Heart left ventricle (tissue), 16 donors: ENCODE data around the gene PTPN1. TPM values are rescaled to one million over a fixed set of nuclear protein-coding genes. Genes with fewer than 3 reads are reported as not detected.
A peak's percentile ranks its signal among the peaks of the same experiment; 100 is the strongest.

Experiments used
- ATAC-seq, 4 donors: fragments of 200-7000 bp; cut with Tn5 transposase; one replicate each; pipeline ENCODE4 v1.9.1; 2020 to 2022; ENCODE audit warnings: moderate library complexity in 4 of 4, mild to moderate bottlenecking in 3 of 4, moderate number of reproducible peaks in 1 of 4
- DNase-seq, 5 donors: peaks; one replicate each; pipeline ENCODE4 v3.0.0-alpha.2; 2020
- H3K27ac ChIP-seq, 12 donors: fragments of 200-600 bp; sonication (generic) in 4 of 12; one replicate each; pipeline versions ENCODE4 v1.5.0 to v1.8.0; 2016 to 2022; ENCODE audit warnings: mild to moderate bottlenecking in 2 of 12
- H3K27me3 ChIP-seq, 9 donors: fragments of 200-600 bp; sonication (generic) in 2 of 9; one replicate each; pipeline versions ENCODE4 v1.5.1 to v1.8.0; 2016 to 2022; ENCODE audit warnings: mild to moderate bottlenecking in 3 of 9
- H3K36me3 ChIP-seq, 9 donors: fragments of 200-600 bp; sonication (generic) in 2 of 9; one replicate each; pipeline versions ENCODE4 v1.5.0 to v1.8.0; 2018 to 2022; ENCODE audit warnings: mild to moderate bottlenecking in 2 of 9
- H3K4me1 ChIP-seq, 12 donors: fragments of 200-600 bp; sonication (generic) in 4 of 12; one replicate each; pipeline versions ENCODE4 v1.5.0 to v1.8.0; 2016 to 2022; ENCODE audit warnings: mild to moderate bottlenecking in 3 of 12
- H3K4me3 ChIP-seq, 12 donors: fragments of 200-600 bp; sonication (generic) in 4 of 12; one replicate each; pipeline versions ENCODE4 v1.5.0 to v1.8.0; 2017 to 2022; ENCODE audit warnings: mild to moderate bottlenecking in 9 of 12, moderate library complexity in 4 of 12
- H3K9me3 ChIP-seq, 12 donors: fragments of 200-600 bp; sonication (generic) in 4 of 12; one replicate each; pipeline versions ENCODE4 v1.5.0 to v1.8.0; 2016 to 2022; ENCODE audit warnings: mild to moderate bottlenecking in 1 of 12
- CTCF ChIP-seq, 12 donors: fragments of 200-600 bp; sonication (generic) in 4 of 12; IDR thresholded peaks; one replicate each; pipeline versions ENCODE4 v1.5.0 to v1.8.0; 2018 to 2022; ENCODE audit warnings: antibody characterized with exemption in 12 of 12, mild to moderate bottlenecking in 5 of 12
- POLR2A ChIP-seq, 2 donors: fragments of 450-650 bp; IDR thresholded peaks; one replicate each; pipeline ENCODE4 v1.6.1; 2017; ENCODE audit warnings: antibody characterized with exemption in 2 of 2, mild to moderate bottlenecking in 2 of 2, moderate library complexity in 2 of 2
- WGBS, 4 donors: extraction: QIAGEN DNeasy Blood & Tissue Kit in 2 of 4; methylation state at CpG; one replicate each; pipeline versions ENCODE4 v1.1.5 to v1.1.7; 2013 to 2018; 5-methylcytosine and 5-hydroxymethylcytosine counted together
- intact Hi-C, 10 donors: fragments of 100-400 bp; cut with DNase I; formaldehyde crosslinking; loops; one replicate each; pipeline versions ENCODE4 v1.11.1 to v1.14.2; 2022
- microRNA counts, 2 donors: library from miRNA; unstranded; fragments of <30 nt; microRNA quantifications; one replicate each; lab custom pipeline; 2016
- microRNA-seq, 4 donors: library from miRNA; unstranded; fragments of <30 nt; microRNA quantifications; one replicate each; pipeline versions ENCODE4 to v1.2.0, GENCODE V29; 2017 to 2020
- polyA plus RNA-seq, 2 donors: library from polyadenylated mRNA; stranded (reverse); fragments of 200-250 nt; gene quantifications; one replicate each; pipeline ENCODE4 v1.2.3, GENCODE V29; 2013
- total RNA-seq, 9 donors: library from RNA; depleted of rRNA in 2 of 9; stranded (reverse); fragments of >200 nt in 2 of 9; fragmentation: NEBNext Ultra II Directional in 3 of 9; extraction: Animal tissue kit (Norgen Biotek cat#: 25700) in 3 of 9; gene quantifications; one replicate each; pipeline versions ENCODE4 v1.1.0 to v1.2.4, GENCODE V29; 2016 to 2023
- donor health status: ischemic (EF 13 %, LVEDD 7.1; RV severe dilation, severe dysfunction).
- donor health status: healthy with polysubstance abuse.
- donor health status: DM: no; HTN: yes; CAD: no.
- donor health status: DM: no; HTN: no; CAD: no.
- donor health status: ischemic (EF 25% LVEDD 6.9; RV normal size, moderate dysfunction).
- donor health status: ischemic (EF 25% LVEDD 5.7; RV mildly dilated, moderate dysfunction).
- donor health status: healthy.
- donor health status: DM: yes; HTN: yes; CAD: no.
- donor health status: ischemic (EF 35%, LVEDD 5.7; RV mildly dilated, moderate dysfunction).
- donor health status: nonischemic (EF 11% LVEDD 7.7; RV severe dilation, severe dysfunction).
- donor health status: DM: yes; HTN: yes; CAD: no.
- donor health status: PGD.
- donor health status: ischemic (EF 29% LVEDD 5.4; RV normal size, mild dysfunction).
- donor health status: nonischemic (EF 23%, LVEDD 6.1; RV moderate dilation, normal function).

PTPN1 gene
- total and polyA plus RNA-seq, 11 donors: 18.5 to 93.8 (median 32.0) TPM

GRCh38 chr20:50633361-50633760 lies 123.2 kb downstream of the PTPN1 start:
- no peak for ATAC-seq
- H3K27me3 ChIP-seq: no peaks in the 10 kb centered on the region
- intact Hi-C loops: loop anchor here in 1 of 10 donors (10.0 kb wide), 1 partner anchor 111 kb away; no protein-coding TSS in a partner anchor

GRCh38 chr20:50634191-50634590 lies 124.0 kb downstream of the PTPN1 start:
- peaks cover 0 to 34% (median 16%) of the 10 kb centered on the region in 12 donors for H3K4me1 ChIP-seq
- no peak for TF ChIP-seq POLR2A (IDR thresholded peaks at IDR 0.05)
- no peak for TF ChIP-seq CTCF (IDR thresholded peaks at IDR 0.05)
- no peak for ATAC-seq

More at GRCh38 chr20:50633361-50633760, 123.2 kb downstream of the PTPN1 start:
- no peak for DNase-seq
- peaks cover 0 to 32% (median 16%) of the 10 kb centered on the region in 12 donors for H3K4me1 ChIP-seq
- H3K9me3 ChIP-seq: no peaks in the 10 kb centered on the region
- H3K36me3 ChIP-seq: no peaks in the 10 kb centered on the region
- H3K27ac ChIP-seq: peak overlapping the region in 1 of 12 donors; percentile 9
- H3K4me3 ChIP-seq: no peak overlapping the region
- TF ChIP-seq POLR2A (IDR thresholded peaks at IDR 0.05): no peak
- TF ChIP-seq CTCF (IDR thresholded peaks at IDR 0.05): no peak
- 67 to 79% (median 69%) methylated on average over 9 to 10 of the region's 10 CpGs for WGBS, 4 donors

More at GRCh38 chr20:50634191-50634590, 124.0 kb downstream of the PTPN1 start:
- H3K4me3 ChIP-seq: no peak overlapping the region
- no peak for DNase-seq
- 77 to 85% (median 81%) methylated on average over 6 of the region's 6 CpGs for WGBS, 4 donors
- no peaks in the 10 kb centered on the region for H3K36me3 ChIP-seq
- H3K27me3 ChIP-seq: no peaks in the 10 kb centered on the region
- H3K27ac ChIP-seq: no peak overlapping the region
- intact Hi-C loops: loop anchor here in 1 of 10 donors (10.0 kb wide), 1 partner anchor 111 kb away; no protein-coding TSS in a partner anchor
- H3K9me3 ChIP-seq: no peaks in the 10 kb centered on the region

MicroRNA genes within 50 kb of the gene (microRNA counts, 767-probe panel; counts per million panel counts)
- microRNA hsa-miR-645 (lab: Ali Mortazavi, UCI): 0 to 71.6 counts per million in 2 donors

Small RNA genes within 50 kb of the gene (microRNA-seq; reads per million reads assigned to microRNA genes)
- gene MIR1302-5 (0 reads per million in 4 donors), gene MIR645 (0 reads per million in 4 donors)

Other genes with a start within 250 kb of the PTPN1 start
- gene RIPOR3, start 181.2 kb downstream of the PTPN1 start, total RNA-seq: 10 to 100 TPM in 2 of 9 donors, 1 to 10 TPM in 7; 2.4 to 10.4 (median 4.9) TPM
- 10 to 100 TPM in 1 of 2 donors, 1 to 10 TPM in 1; 3.0 to 20.7 TPM for gene RIPOR3, start 181.2 kb downstream of the PTPN1 start, polyA plus RNA-seq
- 10 to 100 TPM in 1 of 9 donors, 1 to 10 TPM in 8; 2.7 to 12.2 (median 5.1) TPM for gene PARD6B, start 221.2 kb downstream of the PTPN1 start, total RNA-seq
- gene PARD6B, start 221.2 kb downstream of the PTPN1 start, polyA plus RNA-seq: 1 to 10 TPM; 1.3 to 2.4 TPM